COLO829 (cell line): ENCODE results near the gene AVEN.
"Not testable (repeated sequence)": the region's sequence is repeated elsewhere in the genome, so short reads cannot be mapped to it uniquely, and the experiment has no call there.

Source experiments
- DNase-seq: peaks from one replicate; pipeline ENCODE4 v3.0.0; 2012; ENCODE audit warnings: low spot score

AVEN gene

DNA sequence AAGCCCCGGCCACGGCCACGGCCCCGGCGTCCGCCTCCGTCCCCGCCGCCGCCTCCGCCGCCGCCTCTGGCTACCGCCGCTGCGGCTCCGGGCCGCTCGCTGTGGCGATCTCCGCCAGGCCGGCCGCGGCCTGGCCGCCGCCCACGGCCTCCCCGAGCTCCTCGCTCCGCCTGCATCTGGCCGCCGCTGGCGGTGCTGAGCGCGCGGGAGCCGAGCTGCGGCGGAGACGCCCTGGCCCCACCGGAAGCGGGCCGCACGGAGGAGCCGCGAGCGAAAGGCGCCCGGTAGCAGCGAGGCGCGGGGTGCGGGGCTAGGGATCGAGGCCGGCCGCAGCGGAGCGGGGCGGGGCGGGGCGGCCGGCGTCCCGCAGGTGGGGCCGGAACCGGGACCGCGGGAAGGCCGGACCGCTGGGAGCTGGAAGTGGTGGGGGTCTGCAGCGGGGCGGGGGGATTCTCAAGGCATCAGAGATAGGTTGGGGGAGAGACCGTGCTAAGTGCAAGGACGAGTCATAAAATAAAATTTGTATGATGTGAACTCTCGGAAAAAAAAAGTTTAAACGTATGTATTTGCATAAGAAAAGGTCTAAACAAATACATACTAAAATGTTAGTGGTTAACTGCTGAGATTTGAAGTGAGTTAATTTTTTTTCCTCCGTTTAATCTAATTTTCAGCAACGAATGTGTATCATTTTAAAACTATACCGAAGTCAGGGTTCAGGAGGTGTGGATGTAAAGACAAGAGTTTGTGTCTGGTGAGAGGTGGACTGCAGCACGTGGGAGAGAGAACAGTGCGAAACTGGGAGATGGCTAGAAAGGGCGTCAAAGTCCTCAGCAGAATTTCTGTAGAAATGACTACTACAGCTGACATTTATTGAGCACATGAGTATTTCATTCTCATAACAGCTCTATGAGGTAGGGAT is at the start of gene AVEN:
TSS of gene AVEN (minus strand) at position 334 of the 919 bp plus-strand sequence. CDS start at position 176, 158 bp downstream.
- DNase-seq = no peak

DNA sequence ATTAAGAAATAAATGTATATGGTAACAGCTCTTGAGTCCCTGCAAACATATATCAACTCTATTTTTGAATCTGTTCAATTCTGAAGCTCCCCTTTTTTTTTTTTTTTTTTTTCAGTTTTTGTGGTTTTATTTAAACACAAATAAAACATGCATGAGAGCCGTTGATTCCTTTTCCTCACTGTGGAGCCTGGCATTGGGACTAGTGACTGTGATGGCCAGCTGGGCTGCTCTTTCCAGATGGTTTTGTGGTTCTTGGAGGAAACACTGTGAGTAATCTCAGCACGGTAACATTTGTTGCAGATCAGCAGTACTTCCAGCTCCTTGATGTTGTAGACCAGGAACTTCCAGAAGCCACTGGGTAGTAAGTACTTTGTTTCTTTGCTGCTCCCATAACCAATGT is 46.7 kb upstream of the AVEN start:
- no peak for DNase-seq

DNA sequence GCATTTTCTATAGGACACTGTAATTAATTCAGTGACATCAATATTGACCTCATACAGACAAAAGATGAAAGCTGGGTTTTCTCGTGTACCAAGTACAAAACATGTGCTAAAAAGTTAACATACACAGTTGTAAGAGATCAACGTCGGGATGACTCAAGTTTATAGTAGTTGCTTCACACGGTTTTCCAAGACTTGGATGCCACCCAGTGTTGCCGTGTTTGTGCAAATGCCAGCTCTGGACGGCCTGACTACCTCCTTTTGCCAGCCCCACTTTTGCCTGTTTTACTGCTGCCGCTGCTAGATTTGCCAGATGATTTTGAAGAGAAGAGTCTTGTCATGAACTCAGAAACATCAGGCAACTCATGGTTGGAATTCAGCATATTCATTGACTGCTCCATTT is 45.1 kb upstream of the AVEN start:
- DNase-seq = no peak

DNA sequence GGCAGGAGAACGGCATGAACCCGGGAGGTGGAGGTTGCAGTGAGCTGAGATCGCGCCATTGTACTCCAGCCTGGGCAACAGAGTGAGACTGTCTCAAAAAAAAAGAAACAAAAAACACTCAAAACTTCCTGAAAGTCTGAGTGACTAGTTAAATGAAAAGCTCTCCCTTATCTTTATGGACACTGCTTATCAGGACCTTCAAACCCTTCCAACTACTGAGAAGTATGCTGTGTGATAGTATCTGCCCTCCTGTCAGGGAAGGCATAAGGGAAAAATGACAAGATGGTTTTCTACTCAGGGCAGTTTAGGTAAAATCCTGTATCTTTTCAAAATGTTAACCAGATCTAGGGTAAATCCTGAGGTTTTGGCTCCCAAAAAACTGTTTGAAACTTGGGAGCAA is 40.9 kb upstream of the AVEN start:
- no peak for DNase-seq

DNA sequence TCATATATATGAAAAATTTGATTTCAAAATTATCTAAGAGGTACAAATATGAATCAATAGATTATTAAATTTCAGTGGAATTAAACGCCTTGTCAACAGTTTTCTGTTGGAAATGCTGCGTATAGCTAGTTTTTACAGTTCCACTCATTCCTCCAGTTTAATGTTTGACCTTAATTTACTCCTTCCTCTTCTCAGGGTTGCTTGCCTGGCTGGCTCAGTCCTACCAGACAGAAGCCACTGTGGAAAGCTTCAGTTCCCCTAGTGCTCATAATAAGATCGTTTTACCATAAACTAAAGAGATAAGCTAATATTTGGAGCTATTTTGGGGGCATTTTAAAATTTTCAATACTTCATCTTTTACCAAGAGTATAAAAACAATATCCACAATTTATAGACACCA is 39.9 kb upstream of the AVEN start:
- no peak for DNase-seq

- no peak for DNase-seq
Observed at GRCh38 chr15:34076785-34077184, 37.8 kb upstream of the AVEN start.

DNA sequence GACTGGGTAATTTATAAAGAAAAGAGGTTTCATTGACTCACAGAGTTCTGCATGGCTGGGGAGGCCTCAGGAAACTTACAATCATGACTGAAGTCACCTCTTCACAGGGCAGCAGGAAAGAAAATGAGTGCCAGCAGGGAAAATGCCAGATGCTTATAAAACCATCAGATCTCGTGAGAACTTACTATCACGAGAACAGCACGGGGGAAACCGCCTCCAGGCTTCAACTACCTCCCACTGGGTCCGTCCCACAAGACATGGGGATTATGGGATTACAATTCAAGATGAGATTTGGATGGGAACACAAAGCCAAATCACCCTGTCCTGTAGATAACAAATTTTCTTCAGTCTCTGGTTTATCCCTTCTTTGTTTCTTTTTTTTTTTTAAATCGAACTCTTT is 31.0 kb upstream of the AVEN start:
- DNase-seq = no peak

DNA sequence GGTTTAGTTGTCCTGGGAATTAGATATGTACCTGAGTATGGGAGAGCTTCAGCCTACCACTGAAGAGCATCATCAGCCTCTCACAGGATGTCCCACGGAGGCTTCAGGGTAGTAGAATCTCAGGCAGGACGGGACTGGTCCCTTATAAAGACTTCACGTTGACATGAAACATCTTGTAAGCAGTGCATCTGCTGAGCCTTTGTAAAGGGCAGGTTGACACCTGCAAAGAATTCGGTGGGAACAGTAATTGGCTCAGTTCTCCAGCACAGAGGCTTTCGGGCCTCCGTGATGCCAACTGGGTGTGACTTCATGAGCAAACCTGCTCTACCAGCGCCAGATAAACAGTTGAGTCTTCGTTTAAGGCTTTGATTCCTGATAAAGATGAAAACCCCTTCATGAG is 26.9 kb upstream of the AVEN start:
- DNase-seq = no peak

- no peak for DNase-seq
Observed at GRCh38 chr15:34065261-34065660, 26.3 kb upstream of the AVEN start.

DNA sequence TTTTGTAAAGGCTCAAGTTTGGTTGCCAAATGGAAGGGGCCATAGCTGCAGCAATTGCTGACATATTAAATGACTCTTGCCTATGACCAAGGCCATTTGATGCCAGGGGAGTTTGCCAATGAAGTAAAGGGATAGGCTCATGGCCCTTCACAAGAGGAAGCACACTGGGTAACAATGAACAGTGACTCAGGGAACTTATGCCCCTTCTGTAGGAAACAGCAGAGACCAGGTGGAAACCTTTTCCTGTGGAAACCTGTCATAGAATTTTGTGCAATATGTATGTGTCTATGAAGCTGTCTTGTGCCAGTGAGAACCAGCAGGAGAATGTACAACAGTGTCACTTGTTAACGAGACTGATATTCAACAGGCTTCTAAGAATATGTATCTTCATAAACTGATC is 25.4 kb upstream of the AVEN start:
- no peak for DNase-seq

DNA sequence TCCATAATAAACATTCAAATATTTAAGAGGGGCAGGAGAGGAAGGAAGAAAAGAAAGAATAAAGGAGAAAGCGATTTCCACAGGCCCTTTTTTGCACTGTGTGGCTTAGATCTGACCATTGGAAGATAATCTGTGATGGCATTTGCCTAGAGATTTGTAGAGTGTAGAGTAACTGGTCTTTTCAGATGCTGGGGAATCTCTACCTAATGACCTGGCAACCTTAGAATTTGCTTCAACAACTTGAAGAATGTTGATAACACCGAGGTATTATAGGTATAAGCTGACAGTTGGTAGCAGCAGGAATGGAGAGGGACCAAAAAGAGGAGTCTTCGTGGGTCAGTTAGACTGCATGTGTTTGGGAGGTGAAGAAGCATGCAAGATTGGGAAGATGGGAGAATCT is 20.9 kb upstream of the AVEN start:
- no peak for DNase-seq

- no peak for DNase-seq
Observed at GRCh38 chr15:34059476-34059875, 20.5 kb upstream of the AVEN start.

GRCh38 chr15:34056911-34057310 is 17.9 kb upstream of the AVEN start:
- no peak for DNase-seq

GRCh38 chr15:34055868-34056595 is 17.0 kb upstream of the AVEN start:
- DNase-seq = peak; percentile 22

DNA sequence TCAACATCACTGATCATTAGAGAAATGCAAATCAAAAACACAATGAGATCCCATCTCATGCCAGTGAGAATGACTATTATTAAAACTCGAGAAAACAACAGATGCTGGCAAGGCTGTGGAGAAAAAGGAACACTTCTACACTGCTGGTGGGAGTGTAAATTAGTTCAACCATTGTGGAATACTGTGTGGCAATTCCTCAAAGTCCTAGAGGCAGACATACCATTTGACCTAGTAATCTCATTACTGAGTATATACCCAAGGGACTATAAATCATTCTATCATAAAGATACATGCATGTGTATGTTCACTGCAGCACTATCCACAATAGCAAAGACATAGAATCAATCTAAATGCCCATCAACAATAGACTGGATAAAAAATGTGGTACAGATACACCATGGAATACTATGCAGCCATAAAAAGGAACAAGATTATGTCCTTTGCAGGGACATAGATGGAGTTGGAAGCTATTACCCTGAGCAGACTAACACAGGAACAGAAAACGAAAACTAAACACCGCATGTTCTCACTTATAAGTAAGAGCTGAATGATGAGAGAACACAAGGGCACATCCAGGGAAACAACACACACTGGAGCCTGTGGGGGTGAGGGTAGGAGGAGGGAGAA is 15.2 kb upstream of the AVEN start:
- DNase-seq = no peak

GRCh38 chr15:34050385-34050784 is 11.4 kb upstream of the AVEN start:
- DNase-seq = not testable (repeated sequence)

DNA sequence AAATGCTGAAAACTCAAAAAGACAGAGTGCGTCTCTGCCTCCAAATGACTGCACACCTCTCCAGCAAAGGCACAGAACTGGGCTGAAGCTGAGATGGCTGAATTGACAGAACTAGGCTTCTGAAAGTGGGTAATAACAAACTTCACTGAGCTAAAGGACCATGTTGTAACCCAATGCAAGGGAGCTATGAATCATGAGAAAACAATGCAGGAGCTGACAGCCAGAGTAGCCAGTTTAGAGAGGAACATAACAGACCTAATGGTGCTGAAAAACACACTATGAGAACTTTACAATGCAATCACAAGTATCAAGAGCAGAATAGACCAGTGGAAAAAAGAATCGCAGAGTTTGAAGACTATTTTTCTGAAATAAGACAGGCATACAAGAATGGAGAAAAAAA is 10.1 kb upstream of the AVEN start:
- no peak for DNase-seq

DNA sequence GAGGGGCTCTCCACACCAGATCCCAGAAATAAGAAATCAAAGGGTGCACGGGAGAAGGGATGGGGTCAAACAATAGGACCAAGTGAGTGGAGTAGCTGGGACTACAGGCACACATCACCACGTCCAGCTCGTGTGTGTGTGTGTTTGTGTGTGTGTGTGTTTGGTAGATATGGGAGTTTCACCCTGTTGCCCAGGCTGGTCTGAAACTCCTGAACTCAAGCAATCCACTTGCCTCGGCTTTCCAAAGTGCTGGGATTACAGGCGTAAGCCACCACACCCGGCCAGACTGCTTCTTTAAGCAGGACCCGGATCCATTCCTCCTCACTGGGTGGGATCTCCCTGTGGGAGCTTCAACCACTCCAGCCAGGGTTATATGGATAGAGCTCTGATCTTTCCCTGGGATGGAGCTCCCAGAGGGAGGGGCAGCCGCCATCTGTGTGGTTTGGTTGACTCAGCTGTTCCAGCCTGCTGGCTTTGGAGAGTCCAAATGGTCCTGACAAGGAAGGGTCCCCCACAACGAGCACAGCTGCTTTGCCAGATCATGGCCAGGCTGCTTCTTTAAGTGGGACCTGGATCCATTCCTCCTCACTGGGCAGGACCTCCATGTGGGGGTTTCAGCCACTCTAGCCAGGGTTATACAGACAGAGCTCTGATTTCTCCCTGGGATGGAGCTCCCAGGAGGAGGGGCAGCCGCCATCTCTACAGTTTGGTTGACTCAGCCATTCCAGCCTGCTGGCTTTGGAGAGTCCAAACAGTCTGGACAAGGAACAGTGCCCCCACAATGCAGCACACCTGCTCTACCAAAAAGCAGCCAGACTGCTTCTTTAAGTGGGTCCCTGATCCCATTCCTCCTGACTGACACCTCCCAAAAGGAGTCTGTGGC is 9.1 kb upstream of the AVEN start:
- no peak for DNase-seq

DNA sequence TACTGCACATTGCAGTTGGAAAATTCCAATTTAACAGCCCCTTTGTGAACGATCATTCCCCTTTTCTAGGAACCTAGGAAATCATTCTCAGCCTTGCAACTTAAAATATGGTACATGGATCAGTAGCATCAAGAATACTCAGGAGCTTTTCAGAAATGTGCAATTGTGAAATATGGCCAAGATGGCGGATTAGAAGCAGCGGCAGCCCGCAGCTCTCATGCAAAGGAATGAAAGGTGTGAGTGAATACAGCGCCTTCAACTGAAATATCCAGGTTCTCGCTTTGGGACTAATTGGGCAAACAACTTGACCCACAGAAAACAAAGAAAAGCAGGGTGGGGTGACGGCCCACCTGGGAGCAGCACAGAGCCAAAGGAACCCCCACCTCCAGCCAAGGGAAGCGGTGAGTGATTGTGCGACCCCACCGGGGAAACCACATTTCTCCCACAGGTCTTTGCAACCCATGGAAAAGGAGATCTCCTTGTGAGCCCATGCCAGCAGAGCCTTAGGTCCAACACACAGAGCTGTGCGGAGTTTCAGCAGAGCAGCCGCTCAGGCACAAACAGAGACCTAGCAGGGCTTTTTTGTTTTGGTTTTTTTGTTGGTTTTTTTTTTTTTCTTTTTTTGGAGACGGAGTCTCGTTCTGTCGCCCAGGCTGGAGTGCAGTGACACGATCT is 7.6 kb upstream of the AVEN start:
- DNase-seq = no peak

- no peak for DNase-seq
Observed at GRCh38 chr15:34043813-34044212, 4.8 kb upstream of the AVEN start.

DNA sequence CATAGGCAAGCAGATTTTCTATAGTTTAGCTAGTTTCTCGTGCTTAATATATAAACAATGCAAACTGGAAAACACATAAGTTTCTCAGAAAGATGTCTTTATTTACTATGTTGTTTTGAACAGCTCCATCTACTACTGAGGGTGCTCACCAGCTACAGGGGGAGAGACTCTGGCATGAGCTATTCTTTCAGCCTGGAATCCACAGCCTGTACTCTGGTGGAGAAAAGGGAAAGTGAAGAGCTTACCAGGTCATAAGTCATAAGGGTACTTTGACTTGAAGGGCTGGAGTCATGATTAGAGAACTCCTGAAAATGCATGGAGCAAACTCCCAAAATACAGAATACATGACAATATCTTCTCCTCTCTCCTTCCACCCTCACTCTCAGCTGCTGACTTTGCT is 4.4 kb upstream of the AVEN start:
- DNase-seq = no peak

GRCh38 chr15:34039790-34040113 is 748 bp upstream of the AVEN start:
- no peak for DNase-seq
